ENCODE data around the gene KDF1. TPM values are rescaled to one million over a fixed set of nuclear protein-coding genes. Genes with fewer than 3 reads are reported as not detected.

The KDF1 gene
- polyA plus RNA-seq, 1 of the 3 experiments (the other 2 are of a cell fraction), result not detected

DNA sequence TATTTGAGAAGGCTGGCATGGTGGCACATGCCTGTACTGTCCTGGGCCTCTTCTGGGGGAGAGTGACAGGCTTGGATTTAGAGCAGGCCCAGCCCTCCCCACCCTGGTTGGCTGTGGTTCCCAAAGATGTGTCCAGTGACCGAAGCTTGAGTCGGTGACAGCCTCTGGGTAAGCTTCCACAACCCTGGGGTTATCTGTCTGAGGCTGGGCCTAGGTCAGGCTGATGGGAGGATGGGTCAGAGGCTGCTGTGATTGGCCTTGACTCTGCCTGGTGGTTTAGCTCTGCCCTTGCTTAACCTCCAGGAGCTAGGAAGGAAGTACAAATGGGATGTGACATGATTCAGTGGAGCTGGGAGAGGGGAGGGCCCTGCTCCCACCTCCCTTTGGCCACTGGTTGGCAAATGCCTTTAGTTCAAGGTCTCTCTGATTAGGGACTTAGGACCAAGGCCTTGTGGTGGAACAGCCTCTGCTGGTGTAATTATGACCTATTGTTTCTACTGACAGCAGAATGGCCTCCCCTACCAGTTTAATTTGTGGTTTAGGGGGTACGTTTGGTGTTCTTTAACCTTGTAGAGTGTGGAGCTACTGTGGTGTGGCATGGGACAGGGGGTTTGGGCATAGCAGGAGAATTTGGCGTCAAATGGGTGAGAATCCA, 22.1 kb downstream of the KDF1 start (continued):
- no peak for TF ChIP-seq FOXM1 (IDR thresholded peaks at IDR 0.05; ENCODE audit: low read depth)

- Histone ChIP-seq H3K79me2 (ENCODE audit: insufficient read depth) (peaks cover 90% of the 10 kb centered on the region), H3K9me2 (no peaks in the 10 kb centered on the region), H3K9me3 (no peaks in the 10 kb centered on the region), H3K9ac (no peak overlapping the region), H3K4me3 (ENCODE audit: low read depth in 2 of 2, low read length in 1 of 2) (no peak overlapping the region), H3K4me2 (no peak overlapping the region), H3K27ac (ENCODE audit: low read depth in 2 of 2, low read length in 1 of 2) (no peak overlapping the region), H2AFZ (ENCODE audit: low read depth) (no peak overlapping the region), H3K36me3 (replicated peaks in 1 of 2; ENCODE audit: control insufficient read depth in 1 of 2, insufficient read depth in 2 of 2, low read length in 1 of 2) (peaks cover 0 to 20% of the 10 kb centered on the region in 2 experiments), H4K20me1 (ENCODE audit: insufficient read depth) (peaks cover 18% of the 10 kb centered on the region; the same call in 1 of the 2 replicates), H3K27me3 (ENCODE audit: insufficient read depth) (no peaks in the 10 kb centered on the region), H3F3A (replicated peaks; ENCODE audit: insufficient read depth) (peaks cover 5% of the 10 kb centered on the region), H3K4me1 (ENCODE audit: control insufficient read depth in 1 of 2, insufficient read depth in 2 of 2, low read depth in 1 of 2, low read length in 1 of 2) (no peaks in the 10 kb centered on the region)
- no peak for TF ChIP-seq TCF12 (IDR thresholded peaks at IDR 0.05)
- no peak for TF ChIP-seq SMC3 (IDR thresholded peaks at IDR 0.05; ENCODE audit: low read depth, low read length)
- no peak for TF ChIP-seq MXI1 (IDR thresholded peaks at IDR 0.05; ENCODE audit: low read depth, low read length)
- TF ChIP-seq, protein P1, sequence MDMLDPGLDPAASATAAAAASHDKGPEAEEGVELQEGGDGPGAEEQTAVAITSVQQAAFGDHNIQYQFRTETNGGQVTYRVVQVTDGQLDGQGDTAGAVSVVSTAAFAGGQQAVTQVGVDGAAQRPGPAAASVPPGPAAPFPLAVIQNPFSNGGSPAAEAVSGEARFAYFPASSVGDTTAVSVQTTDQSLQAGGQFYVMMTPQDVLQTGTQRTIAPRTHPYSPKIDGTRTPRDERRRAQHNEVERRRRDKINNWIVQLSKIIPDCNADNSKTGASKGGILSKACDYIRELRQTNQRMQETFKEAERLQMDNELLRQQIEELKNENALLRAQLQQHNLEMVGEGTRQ (IDR thresholded peaks at IDR 0.05; ENCODE audit: borderline replicate concordance, low read depth, low read length), result no peak
- no peak for TF ChIP-seq EP300 (IDR thresholded peaks at IDR 0.05; ENCODE audit: borderline replicate concordance in 1 of 2, low read depth in 1 of 2, low read length in 1 of 2)
- no peak for TF ChIP-seq TEAD4 (IDR thresholded peaks at IDR 0.05; ENCODE audit: borderline replicate concordance, insufficient read depth)
- TF ChIP-seq USF1 (IDR thresholded peaks at IDR 0.05; ENCODE audit: borderline replicate concordance, low read depth), result no peak
- TF ChIP-seq EZH2phosphoT487 (IDR thresholded peaks at IDR 0.05; ENCODE audit: borderline replicate concordance, low read depth), result no peak
- TF ChIP-seq, protein P2, sequence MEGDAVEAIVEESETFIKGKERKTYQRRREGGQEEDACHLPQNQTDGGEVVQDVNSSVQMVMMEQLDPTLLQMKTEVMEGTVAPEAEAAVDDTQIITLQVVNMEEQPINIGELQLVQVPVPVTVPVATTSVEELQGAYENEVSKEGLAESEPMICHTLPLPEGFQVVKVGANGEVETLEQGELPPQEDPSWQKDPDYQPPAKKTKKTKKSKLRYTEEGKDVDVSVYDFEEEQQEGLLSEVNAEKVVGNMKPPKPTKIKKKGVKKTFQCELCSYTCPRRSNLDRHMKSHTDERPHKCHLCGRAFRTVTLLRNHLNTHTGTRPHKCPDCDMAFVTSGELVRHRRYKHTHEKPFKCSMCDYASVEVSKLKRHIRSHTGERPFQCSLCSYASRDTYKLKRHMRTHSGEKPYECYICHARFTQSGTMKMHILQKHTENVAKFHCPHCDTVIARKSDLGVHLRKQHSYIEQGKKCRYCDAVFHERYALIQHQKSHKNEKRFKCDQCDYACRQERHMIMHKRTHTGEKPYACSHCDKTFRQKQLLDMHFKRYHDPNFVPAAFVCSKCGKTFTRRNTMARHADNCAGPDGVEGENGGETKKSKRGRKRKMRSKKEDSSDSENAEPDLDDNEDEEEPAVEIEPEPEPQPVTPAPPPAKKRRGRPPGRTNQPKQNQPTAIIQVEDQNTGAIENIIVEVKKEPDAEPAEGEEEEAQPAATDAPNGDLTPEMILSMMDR (IDR thresholded peaks at IDR 0.05), result no peak
- no peak for TF ChIP-seq RFX5 (IDR thresholded peaks at IDR 0.05; ENCODE audit: low read length)
- no peak for TF ChIP-seq RAD21 (IDR thresholded peaks at IDR 0.05; ENCODE audit: low read length)
- TF ChIP-seq ELF1 (IDR thresholded peaks at IDR 0.05), result no peak
- no peak for TF ChIP-seq IRF3 (IDR thresholded peaks at IDR 0.05; ENCODE audit: low read depth, low read length)
- ChIA-PET CTCF (no interaction called here), POLR2A (no interaction called here)
- DNase-seq, result no peak
- 94% methylated on average over 6 of the region's 6 CpGs for WGBS (ENCODE audit: low lambda C conversion rate)
These were observed 23.4 kb downstream of the KDF1 start for GRCh38 chr1:26936823-26937222.
